HepG2 (cell line): ENCODE data around the gene COX14. TPM values are rescaled to one million over a fixed set of nuclear protein-coding genes. Genes with fewer than 3 reads are reported as not detected.

Experiments used
- ATAC-seq: fragments of 200-7000 bp; cut with Tn5 transposase; 3 replicates; pipeline ENCODE4 v1.9.1; 2020; ENCODE audit warnings: mild to moderate bottlenecking, moderate library complexity
- BruUV-seq: library from RNA; stranded (reverse); fragments of 400-500 nt; replicated peaks from 2 replicates; lab custom pipeline; 2021; lab: Mats Ljungman, UMichigan
- CTCF ChIA-PET: fragments of 300-600 bp; formaldehyde crosslinking; extraction: SDS; loops from one replicate; lab custom pipeline; 2021; ENCODE audit warnings: low total read pairs, inconsistent platforms, low intra/inter-chr PET ratio; lab: Yijun Ruan, JAX
- POLR2A ChIA-PET: fragments of 350-600 bp; sonication (Branson Sonifier 250); formaldehyde crosslinking; loops from one replicate; lab custom pipeline; 2020; ENCODE audit warnings: antibody characterized with exemption, inconsistent platforms; lab: Yijun Ruan, JAX
- DNase-seq: peaks from one replicate; pipeline ENCODE4 v3.0.0-alpha.2; 2015; ENCODE audit warnings: low spot score
- FAIRE-seq: peaks from 3 replicates; lab custom pipeline; 2011; peaks lifted over from hg19 to GRCh38; lab: Jason Lieb, UNC
- H2AFZ ChIP-seq: one replicate; pipeline ENCODE4 v1.6.1; 2011; ENCODE audit warnings: low read length, inconsistent platforms
- H3K27ac ChIP-seq: fragments of 300-600 bp; 3 replicates; pipeline ENCODE4 v1.8.0; 2011; ENCODE audit warnings: mixed run types, mild to moderate bottlenecking, mixed read lengths, low read length, inconsistent platforms; ENCODE audit not compliant: insufficient read depth; ENCODE audit errors: extremely low read length
- H3K27me3 ChIP-seq, 2 experiments: fragments of 200-600 bp in 1 of 2; 2 replicates in 1 of 2; 3 replicates in 1 of 2; pipeline versions ENCODE4 v1.6.0 to v1.8.0; 2011; ENCODE audit warnings: low read length in 2 of 2, mild to moderate bottlenecking in 2 of 2, moderate library complexity in 2 of 2, inconsistent platforms in 1 of 2; ENCODE audit not compliant: insufficient read depth in 2 of 2, control insufficient read depth in 1 of 2
- H3K36me3 ChIP-seq, 2 experiments: fragments of 200-600 bp in 1 of 2; replicated peaks in 1 of 2; 2 replicates in 1 of 2; 3 replicates in 1 of 2; pipeline versions ENCODE4 v1.5.1 to v1.8.0; 2011; ENCODE audit warnings: low read length in 2 of 2, inconsistent platforms in 1 of 2; ENCODE audit not compliant: insufficient read depth in 2 of 2, control insufficient read depth in 1 of 2
- H3K4me1 ChIP-seq: 2 replicates; pipeline ENCODE4 v1.5.1; 2012; ENCODE audit warnings: low read length, inconsistent platforms; ENCODE audit not compliant: insufficient read depth
- H3K4me2 ChIP-seq: 2 replicates; pipeline ENCODE4 v1.6.0; 2011; ENCODE audit warnings: low read depth, low read length, inconsistent platforms
- H3K4me3 ChIP-seq, 3 experiments: fragments of 200-600 bp in 1 of 3; sonication (generic), shearing (Covaris generic) in 1 of 3; replicated peaks in 1 of 3; 2 replicates each; pipeline ENCODE4 v1.5.1; 2011 to 2016; ENCODE audit warnings: low read length in 3 of 3, inconsistent platforms in 2 of 3, low read depth in 2 of 3, mild to moderate bottlenecking in 2 of 3, control low read depth in 1 of 3, mixed read lengths in 1 of 3; ENCODE audit not compliant: insufficient read depth in 1 of 3
- H3K79me2 ChIP-seq: one replicate; pipeline ENCODE4 v1.6.1; 2011; ENCODE audit warnings: low read length, inconsistent platforms; ENCODE audit not compliant: insufficient read depth
- H3K9ac ChIP-seq: 2 replicates; pipeline ENCODE4 v1.6.0; 2011; ENCODE audit warnings: mild to moderate bottlenecking, low read depth, low read length, inconsistent platforms; ENCODE audit not compliant: insufficient read depth
- H3K9me3 ChIP-seq: 2 replicates; pipeline ENCODE4 v1.5.1; 2012; ENCODE audit warnings: mild to moderate bottlenecking, low read length
- H4K20me1 ChIP-seq: 2 replicates; pipeline ENCODE4 v1.6.0; 2011; ENCODE audit warnings: inconsistent platforms, mild to moderate bottlenecking, low read length, moderate library complexity; ENCODE audit not compliant: insufficient read depth
- E2F5 ChIP-seq: sonication (generic); formaldehyde crosslinking; conservative IDR thresholded peaks from 2 replicates; pipeline ENCODE4 v1.4.0; 2020; ENCODE audit warnings: missing genetic modification reagents
- FOSL2 ChIP-seq: sonication (generic); formaldehyde crosslinking; IDR thresholded peaks from 2 replicates; pipeline ENCODE4 v1.4.0; 2020; ENCODE audit warnings: missing genetic modification reagents
- HNRNPL ChIP-seq: fragments of 200-400 bp; formaldehyde crosslinking; IDR thresholded peaks from 2 replicates; pipeline ENCODE4 v1.6.1; 2017; ENCODE audit warnings: mild to moderate bottlenecking, low read depth, low read length
- MXD1 ChIP-seq: sonication (generic); formaldehyde crosslinking; IDR thresholded peaks from 2 replicates; pipeline ENCODE4 v1.4.0; 2020; ENCODE audit warnings: mild to moderate bottlenecking, missing genetic modification reagents
- RFX3 ChIP-seq: IDR thresholded peaks from 2 replicates; pipeline ENCODE4 v1.6.1; 2016; ENCODE audit warnings: missing biosample characterization, missing genetic modification reagents
- SKI ChIP-seq: fragments of 450-650 bp; IDR thresholded peaks from one replicate; pipeline ENCODE4 v1.6.1; 2018; ENCODE audit warnings: mild to moderate bottlenecking; ENCODE audit not compliant: partially characterized antibody
- SP5 ChIP-seq: IDR thresholded peaks from 2 replicates; pipeline ENCODE4 v1.6.1; 2016; ENCODE audit warnings: low read depth, borderline replicate concordance
- USF2 ChIP-seq, 2 experiments: sonication (generic) in 1 of 2; formaldehyde crosslinking in 1 of 2; IDR thresholded peaks; 2 replicates each; pipeline versions ENCODE4 v1.5.1 to v1.6.1; 2011 to 2020; ENCODE audit warnings: borderline replicate concordance in 1 of 2, low read depth in 1 of 2, low read length in 1 of 2, mild to moderate bottlenecking in 1 of 2, missing genetic modification reagents in 1 of 2, moderate library complexity in 1 of 2
- WGBS: methylation state at CpG from one replicate; pipeline ENCODE4 v1.1.6; 2017; ENCODE audit warnings: low lambda C conversion rate; 5-methylcytosine and 5-hydroxymethylcytosine counted together
- in situ Hi-C: cut with HindIII; loops from 2 replicates; pipeline ENCODE4 v1.10.0; 2017; ENCODE audit warnings: low pct_unique_long_range_greater_than_20kb; ENCODE audit not compliant: extremely low pct_ligation_motif_present
- intact Hi-C: fragments of 100-400 bp; cut with micrococcal nuclease; formaldehyde crosslinking; loops from one replicate; pipeline ENCODE4 v1.10.0; 2022; ENCODE audit not compliant: unreplicated experiment
- polyA plus RNA-seq, 8 experiments: library from polyadenylated mRNA; depleted of rRNA in 3 of 8; stranded (reverse) in 7 of 8; unstranded in 1 of 8; fragments of >200 nt; fragmentation: Illumina TruSeq in 4 of 8; extraction: Trizol in 4 of 8; gene quantifications; 2 replicates each; pipeline versions ENCODE4 v1.2.1 to v1.2.3, GENCODE V29; 2011 to 2016; ENCODE audit warnings: low read depth in 4 of 8, missing spikeins in 1 of 8, mixed read lengths in 1 of 8; ENCODE audit not compliant: insufficient read depth in 1 of 8
- total RNA-seq, 5 experiments: library from RNA; depleted of rRNA; stranded (reverse); fragments of >200 nt; fragmentation: Illumina TruSeq; extraction: Trizol; gene quantifications; 2 replicates each; pipeline ENCODE4 v1.2.3, GENCODE V29; 2016; ENCODE audit warnings: low read depth in 1 of 5

The COX14 gene
- total and polyA plus RNA-seq, 2 of the 13 experiments (the other 11 are each of a cell fraction or from before 2014, with no cell fraction given): 53.0 to 71.6 TPM

DNA sequence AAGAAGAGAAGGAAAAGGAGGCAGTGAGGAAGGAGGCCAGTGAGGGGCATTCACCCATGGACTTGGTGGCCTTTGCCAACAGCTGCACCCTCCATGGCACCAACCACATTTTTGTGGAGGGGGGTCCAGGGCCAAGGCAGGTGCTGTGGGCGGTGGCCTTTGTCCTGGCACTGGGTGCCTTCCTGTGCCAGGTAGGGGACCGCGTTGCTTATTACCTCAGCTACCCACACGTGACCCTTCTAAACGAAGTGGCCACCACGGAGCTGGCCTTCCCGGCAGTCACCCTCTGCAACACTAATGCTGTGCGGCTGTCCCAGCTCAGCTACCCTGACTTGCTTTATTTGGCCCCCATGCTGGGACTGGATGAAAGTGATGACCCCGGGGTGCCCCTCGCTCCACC lies 38.3 kb upstream of the COX14 start:
- no peaks in the 10 kb centered on the region for H3K36me3 ChIP-seq
- H3K27me3 ChIP-seq: peaks cover 1 to 7% of the 10 kb centered on the region in 2 experiments; a peak in 3 of 5 replicates
- ATAC-seq (no peak), FAIRE-seq (no peak), DNase-seq (no peak)
- no peaks in the 10 kb centered on the region for H3K79me2 ChIP-seq
- intact Hi-C loops (loop anchor here (2.0 kb wide), 1 partner anchor 93 kb away; the partner anchor contains the start of gene CERS5), in situ Hi-C loops (loop anchor here (5.0 kb wide), 1 partner anchor 104 kb away; no protein-coding TSS in a partner anchor)
- CTCF ChIA-PET: no interaction called here
- 68% methylated on average over 5 of the region's 10 CpGs for WGBS
- no peaks in the 10 kb centered on the region for H4K20me1 ChIP-seq
- no peaks in the 10 kb centered on the region for H3K9me3 ChIP-seq
- BruUV-seq: no TSS peak
- no peak overlapping the region for H2AFZ ChIP-seq
- peak overlapping the region; percentile 34; the same call in 1 of the 2 replicates for H3K4me2 ChIP-seq
- 0 out of 2 replicates have a peak, but pooled peaks have one; percentile 23 for TF ChIP-seq HNRNPL
- no peak for TF ChIP-seq MXD1 (CRISPR knock-in tag)
- peaks cover 42% of the 10 kb centered on the region for H3K4me1 ChIP-seq
- POLR2A ChIA-PET: interaction anchor here (0.6 to 3.5 kb wide), 3 partner anchors 9 to 112 kb away, joined by 3 to 21 read pairs (median 4); partner anchors contain the start of gene COX14
- H3K4me3 ChIP-seq: no peak overlapping the region
- no peak overlapping the region for H3K27ac ChIP-seq
- H3K9ac ChIP-seq: no peak overlapping the region

- peaks cover 48% of the 10 kb centered on the region for H3K4me1 ChIP-seq
- peak overlapping the region; percentile 53 for H3K9ac ChIP-seq
- peak overlapping the region; percentile 96 for H3K4me2 ChIP-seq
- CTCF ChIA-PET: interaction anchor here (0.7 to 2.5 kb wide), 8 partner anchors 13 to 240 kb away, joined by 3 to 25 read pairs (median 4); partner anchors contain the start of gene COX14
- H3K27ac ChIP-seq: peak overlapping the region; percentile 61
- intact Hi-C loops (loop anchor here (1.0 to 2.0 kb wide), 4 partner anchors 35 to 100 kb away; partner anchors contain the start of gene CERS5), in situ Hi-C loops (loop anchor here (5.0 kb wide), 1 partner anchor 102 kb away; no protein-coding TSS in a partner anchor)
- H3K36me3 ChIP-seq: no peaks in the 10 kb centered on the region
- peaks cover 1 to 7% of the 10 kb centered on the region in 2 experiments; a peak in 3 of 5 replicates for H3K27me3 ChIP-seq
- ATAC-seq: peak; percentile 93
- peak overlapping the region; percentile 15 to 63 (median 38); a peak in 5 of 6 replicates for H3K4me3 ChIP-seq
- FAIRE-seq: peak; percentile 91
- BruUV-seq: no TSS peak
- no peaks in the 10 kb centered on the region for H3K9me3 ChIP-seq
- DNase-seq: peak; percentile 82
- POLR2A ChIA-PET: interaction anchor here (1.4 to 3.5 kb wide), 3 partner anchors 8 to 37 kb away, joined by 4 to 21 read pairs (median 13); partner anchors contain the start of genes COX14 and SMARCD1
- no peaks in the 10 kb centered on the region for H4K20me1 ChIP-seq
- WGBS: 0% methylated on average over 3 of the region's 9 CpGs
- H3K79me2 ChIP-seq: no peaks in the 10 kb centered on the region
- H2AFZ ChIP-seq: peak overlapping the region; percentile 89
- no peak for TF ChIP-seq SP5 (CRISPR knock-in tag)
- TF ChIP-seq SKI: peak; percentile 98
- TF ChIP-seq E2F5 (CRISPR knock-in tag): no peak
- no peak for TF ChIP-seq USF2 (IDR thresholded peaks at IDR 0.05; ENCODE audit: low read depth, low read length)
- no peak for TF ChIP-seq USF2 (CRISPR knock-in tag; IDR thresholded peaks at IDR 0.05; ENCODE audit: borderline replicate concordance)
- TF ChIP-seq RFX3: no peak
- no peak; the same call in 1 of the 2 replicates for TF ChIP-seq FOSL2 (CRISPR knock-in tag)
Measured at GRCh38 chr12:50074936-50075807, 36.9 kb upstream of the COX14 start.
